HepG2 (cell line): ENCODE data around the gene C19orf33. TPM values are rescaled to one million over a fixed set of nuclear protein-coding genes. Genes with fewer than 3 reads are reported as not detected.
A peak's percentile ranks its signal among the peaks of the same experiment; 100 is the strongest.

Experiments used
- AGO1 ChIP-seq: fragments of 200-400 bp; formaldehyde crosslinking; IDR thresholded peaks from 2 replicates; pipeline ENCODE4 v1.6.1; 2017; ENCODE audit warnings: mild to moderate bottlenecking, low read depth, low read length, moderate library complexity; ENCODE audit not compliant: poor library complexity, severe bottlenecking
- ARID2 ChIP-seq: sonication (generic); formaldehyde crosslinking; IDR thresholded peaks from 2 replicates; pipeline ENCODE4 v1.8.1; 2022; ENCODE audit warnings: mild to moderate bottlenecking, missing genetic modification reagents, borderline replicate concordance
- GABPB1 ChIP-seq: IDR thresholded peaks from 2 replicates; pipeline ENCODE4 v1.6.1; 2016; ENCODE audit warnings: mild to moderate bottlenecking, missing genetic modification reagents, moderate library complexity, missing compliant biosample characterization
- IKZF5 ChIP-seq: IDR thresholded peaks from 2 replicates; pipeline ENCODE4 v1.6.1; 2018; ENCODE audit warnings: missing genetic modification reagents, mild to moderate bottlenecking, missing compliant biosample characterization
- KLF12 ChIP-seq: sonication (generic); formaldehyde crosslinking; IDR thresholded peaks from 2 replicates; pipeline ENCODE4 v1.4.0; 2020; ENCODE audit warnings: missing genetic modification reagents, borderline replicate concordance
- NFE2 ChIP-seq: sonication (generic); formaldehyde crosslinking; IDR thresholded peaks from 2 replicates; pipeline ENCODE4 v1.4.0; 2020; ENCODE audit warnings: missing genetic modification reagents
- NFKB2 ChIP-seq: sonication (generic); formaldehyde crosslinking; IDR thresholded peaks from 2 replicates; pipeline ENCODE4 v1.4.0; 2020; ENCODE audit warnings: missing genetic modification reagents, borderline replicate concordance
- POLR2A ChIP-seq, 2 experiments: IDR thresholded peaks; 2 replicates each; pipeline ENCODE4 v1.6.1; 2011; ENCODE audit warnings: low read depth in 2 of 2, low read length in 2 of 2, mild to moderate bottlenecking in 1 of 2, moderate library complexity in 1 of 2; ENCODE audit not compliant: insufficient read depth in 1 of 2
- RERE ChIP-seq: IDR thresholded peaks from 2 replicates; pipeline ENCODE4 v1.6.1; 2016; ENCODE audit warnings: low read depth, missing genetic modification reagents, missing compliant biosample characterization
- SMYD3 ChIP-seq: sonication (generic); formaldehyde crosslinking; IDR thresholded peaks from 2 replicates; pipeline ENCODE4 v1.8.1; 2023; ENCODE audit warnings: mild to moderate bottlenecking, missing genetic modification reagents
- TARDBP ChIP-seq: sonication (generic); formaldehyde crosslinking; IDR thresholded peaks from 2 replicates; pipeline ENCODE4 v1.8.0; 2022; ENCODE audit warnings: mild to moderate bottlenecking, missing genetic modification reagents
- ZBTB1 ChIP-seq: sonication (generic); formaldehyde crosslinking; IDR thresholded peaks from 2 replicates; pipeline ENCODE4 v1.4.0; 2020; ENCODE audit warnings: missing genetic modification reagents, borderline replicate concordance
- ZBTB43 ChIP-seq: sonication (generic); formaldehyde crosslinking; conservative IDR thresholded peaks from 2 replicates; pipeline ENCODE4 v1.4.0; 2020; ENCODE audit warnings: missing genetic modification reagents
- ZIK1 ChIP-seq: sonication (generic); formaldehyde crosslinking; IDR thresholded peaks from 2 replicates; pipeline ENCODE4 v1.5.0; 2020; ENCODE audit warnings: mild to moderate bottlenecking, low read depth, missing genetic modification reagents, borderline replicate concordance
- ZNF484 ChIP-seq: sonication (generic); formaldehyde crosslinking; IDR thresholded peaks from 2 replicates; pipeline ENCODE4 v1.5.1; 2020; ENCODE audit warnings: mild to moderate bottlenecking, low read depth, missing genetic modification reagents, borderline replicate concordance
- ZNF569 ChIP-seq: sonication (generic); formaldehyde crosslinking; IDR thresholded peaks from 2 replicates; pipeline ENCODE4 v1.5.0; 2020; ENCODE audit warnings: mild to moderate bottlenecking, missing genetic modification reagents, moderate library complexity, borderline replicate concordance
- polyA plus RNA-seq, 8 experiments: library from polyadenylated mRNA; depleted of rRNA in 3 of 8; stranded (reverse) in 7 of 8; unstranded in 1 of 8; fragments of >200 nt; fragmentation: Illumina TruSeq in 4 of 8; extraction: Trizol in 4 of 8; gene quantifications; 2 replicates each; pipeline versions ENCODE4 v1.2.1 to v1.2.3, GENCODE V29; 2011 to 2016; ENCODE audit warnings: low read depth in 4 of 8, missing spikeins in 1 of 8, mixed read lengths in 1 of 8; ENCODE audit not compliant: insufficient read depth in 1 of 8
- total RNA-seq, 5 experiments: library from RNA; depleted of rRNA; stranded (reverse); fragments of >200 nt; fragmentation: Illumina TruSeq; extraction: Trizol; gene quantifications; 2 replicates each; pipeline ENCODE4 v1.2.3, GENCODE V29; 2016; ENCODE audit warnings: low read depth in 1 of 5
- TF ChIP-seq, protein P1 (sequence below): sonication (generic); formaldehyde crosslinking; IDR thresholded peaks from 2 replicates; pipeline ENCODE4 v1.8.1; 2023; ENCODE audit warnings: mild to moderate bottlenecking, missing genetic modification reagents
- TF ChIP-seq, protein P2 (sequence below): IDR thresholded peaks from 2 replicates; pipeline ENCODE4 v1.6.1; 2012; ENCODE audit warnings: inconsistent platforms

C19orf33 gene
- total and polyA plus RNA-seq, 2 of the 13 experiments (the other 11 are each of a cell fraction or from before 2014, with no cell fraction given) = 2.5 to 3.3 TPM

DNA sequence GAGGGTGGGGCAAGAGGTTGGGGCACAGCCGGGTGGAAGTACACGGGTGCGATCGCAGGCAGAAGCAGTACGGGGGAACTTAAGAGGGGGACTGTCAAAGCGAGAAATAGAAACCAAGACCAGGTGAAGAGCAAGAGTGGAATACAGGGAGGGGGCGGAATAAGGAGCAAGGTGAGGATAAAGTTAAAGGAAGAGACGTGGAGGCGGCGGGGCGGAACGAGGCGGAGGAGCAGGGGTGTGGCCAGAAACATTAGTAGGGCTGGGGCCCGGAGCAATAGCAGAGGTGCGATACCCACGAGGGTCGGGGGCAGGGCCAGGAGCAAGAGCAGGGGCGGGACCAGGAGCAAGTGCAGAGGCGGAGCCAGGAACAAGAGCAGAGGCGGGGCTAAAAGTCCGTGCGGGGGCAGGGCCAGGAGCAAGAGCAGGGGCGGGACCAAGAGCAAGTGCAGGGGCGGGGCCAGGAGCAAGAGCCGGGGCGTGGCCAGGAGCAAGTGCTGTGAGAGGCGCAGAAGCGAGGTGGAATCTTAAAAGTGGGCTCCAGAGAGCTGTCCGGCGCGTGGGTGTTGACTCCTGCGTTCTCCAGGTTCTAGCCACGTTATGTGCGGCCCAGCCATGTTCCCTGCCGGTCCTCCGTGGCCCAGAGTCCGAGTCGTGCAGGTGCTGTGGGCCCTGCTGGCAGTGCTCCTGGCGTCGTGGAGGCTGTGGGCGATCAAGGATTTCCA, 32.7 kb downstream of the C19orf33 start (continued):
- TF ChIP-seq ZNF569 (no peak), TARDBP (CRISPR knock-in tag) (peak; percentile 65; the same call in 1 of the 2 replicates), ARID2 (0 out of 2 replicates have a peak, but pooled peaks have one; percentile 55), GABPB1 (CRISPR knock-in tag) (peak; percentile 35; the same call in 1 of the 2 replicates), KLF12 (0 out of 2 replicates have a peak, but pooled peaks have one; percentile 3), ZIK1 (0 out of 2 replicates have a peak, but pooled peaks have one; percentile 61), ZBTB43 (CRISPR knock-in tag) (no peak), NFE2 (CRISPR knock-in tag) (no peak), AGO1 (no peak), ZBTB1 (CRISPR knock-in tag) (no peak), RERE (CRISPR knock-in tag) (no peak), SMYD3 (CRISPR knock-in tag) (peak; percentile 63; the same call in 1 of the 2 replicates), ZNF484 (CRISPR knock-in tag) (no peak), IKZF5 (0 out of 2 replicates have a peak, but pooled peaks have one; percentile 15), POLR2A (IDR thresholded peaks at IDR 0.05; ENCODE audit: insufficient read depth in 1 of 2, low read depth in 2 of 2, low read length in 2 of 2) (peak in 1 of 2 experiments; percentile 59; a peak in 2 of 4 replicates), NFKB2 (CRISPR knock-in tag) (peak; percentile 48; the same call in 1 of the 2 replicates)
- TF ChIP-seq, protein P1, sequence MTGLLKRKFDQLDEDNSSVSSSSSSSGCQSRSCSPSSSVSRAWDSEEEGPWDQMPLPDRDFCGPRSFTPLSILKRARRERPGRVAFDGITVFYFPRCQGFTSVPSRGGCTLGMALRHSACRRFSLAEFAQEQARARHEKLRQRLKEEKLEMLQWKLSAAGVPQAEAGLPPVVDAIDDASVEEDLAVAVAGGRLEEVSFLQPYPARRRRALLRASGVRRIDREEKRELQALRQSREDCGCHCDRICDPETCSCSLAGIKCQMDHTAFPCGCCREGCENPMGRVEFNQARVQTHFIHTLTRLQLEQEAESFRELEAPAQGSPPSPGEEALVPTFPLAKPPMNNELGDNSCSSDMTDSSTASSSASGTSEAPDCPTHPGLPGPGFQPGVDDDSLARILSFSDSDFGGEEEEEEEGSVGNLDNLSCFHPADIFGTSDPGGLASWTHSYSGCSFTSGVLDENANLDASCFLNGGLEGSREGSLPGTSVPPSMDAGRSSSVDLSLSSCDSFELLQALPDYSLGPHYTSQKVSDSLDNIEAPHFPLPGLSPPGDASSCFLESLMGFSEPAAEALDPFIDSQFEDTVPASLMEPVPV (CRISPR knock-in tag) = peak; percentile 91
- TF ChIP-seq, protein P2, sequence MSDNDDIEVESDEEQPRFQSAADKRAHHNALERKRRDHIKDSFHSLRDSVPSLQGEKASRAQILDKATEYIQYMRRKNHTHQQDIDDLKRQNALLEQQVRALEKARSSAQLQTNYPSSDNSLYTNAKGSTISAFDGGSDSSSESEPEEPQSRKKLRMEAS = peak; percentile 49; the same call in 1 of the 2 replicates
